Endometrial microvascular endothelial cells (primary cell): ENCODE data around the gene CHRNB2. TPM values are rescaled to one million over a fixed set of nuclear protein-coding genes. Genes with fewer than 3 reads are reported as not detected.
"Not testable (repeated sequence)": the region's sequence is repeated elsewhere in the genome, so short reads cannot be mapped to it uniquely, and the experiment has no call there.

Experiments used
- in situ Hi-C: cut with HindIII; loops from 2 replicates; pipeline ENCODE4 v1.10.0; 2017; ENCODE audit warnings: low sequenced_read_pairs, low pct_unique_long_range_greater_than_20kb; ENCODE audit errors: inconsistent ontology term
- total RNA-seq: library from RNA; depleted of rRNA; stranded (reverse); fragments of >200 nt; gene quantifications from one replicate; pipeline ENCODE4 v1.2.3, GENCODE V29; 2015; ENCODE audit errors: inconsistent ontology term

Gene CHRNB2
- total RNA-seq, result not detected

- in situ Hi-C loops, result no loop called here
Observed at GRCh38 chr1:154567386-154568156, at the start of gene CHRNB2. Gene CHRNB2, plus strand, starts transcription at chr1:154567778. Its CDS starts 267 bp downstream, at chr1:154568045.

- in situ Hi-C loops, result no loop called here
Observed at GRCh38 chr1:154519591-154519991, 48.0 kb upstream of the CHRNB2 start.

DNA sequence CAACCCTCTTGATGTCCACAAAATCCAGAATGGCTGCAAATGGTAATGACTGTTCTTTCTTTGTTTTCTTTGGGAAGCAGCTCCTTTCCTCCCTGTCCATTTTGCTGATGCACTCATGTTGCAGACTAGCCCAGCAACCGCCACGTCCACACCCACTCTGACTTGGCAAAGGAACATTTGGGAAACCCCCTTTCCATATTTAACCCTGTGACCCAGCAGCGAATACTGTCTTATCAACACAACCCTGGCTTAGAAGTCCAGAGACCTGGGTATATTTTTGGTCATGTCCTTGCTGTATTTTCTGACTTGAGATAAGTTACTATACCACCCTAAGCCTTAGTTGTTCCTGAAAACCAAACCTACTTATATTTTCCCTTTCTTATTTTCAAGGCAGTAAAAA lies 47.2 kb upstream of the CHRNB2 start:
- in situ Hi-C loops, result no loop called here

- in situ Hi-C loops, result no loop called here
Observed at GRCh38 chr1:154521695-154522094, 45.9 kb upstream of the CHRNB2 start.

- in situ Hi-C loops, result no loop called here
Observed at GRCh38 chr1:154524881-154525280, 42.7 kb upstream of the CHRNB2 start.

DNA sequence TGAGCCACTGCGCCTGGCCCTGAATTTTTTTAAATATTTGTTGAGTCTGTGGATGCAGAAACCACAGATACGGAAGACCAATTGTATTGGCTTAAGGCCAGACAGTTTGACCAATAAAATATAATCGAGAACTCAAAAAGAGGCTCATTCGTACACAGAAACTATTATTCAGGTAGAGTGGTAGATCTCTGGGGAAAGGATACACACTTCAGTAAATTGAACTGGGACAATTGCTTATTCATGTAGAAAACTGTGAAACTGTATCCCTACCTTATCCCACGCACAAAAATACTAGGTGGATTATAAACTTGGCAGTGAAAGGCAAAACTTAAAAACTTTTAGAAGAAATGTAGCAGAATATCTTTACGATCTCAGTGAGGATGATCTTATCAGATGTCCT lies 40.4 kb upstream of the CHRNB2 start:
- in situ Hi-C loops, result no loop called here

DNA sequence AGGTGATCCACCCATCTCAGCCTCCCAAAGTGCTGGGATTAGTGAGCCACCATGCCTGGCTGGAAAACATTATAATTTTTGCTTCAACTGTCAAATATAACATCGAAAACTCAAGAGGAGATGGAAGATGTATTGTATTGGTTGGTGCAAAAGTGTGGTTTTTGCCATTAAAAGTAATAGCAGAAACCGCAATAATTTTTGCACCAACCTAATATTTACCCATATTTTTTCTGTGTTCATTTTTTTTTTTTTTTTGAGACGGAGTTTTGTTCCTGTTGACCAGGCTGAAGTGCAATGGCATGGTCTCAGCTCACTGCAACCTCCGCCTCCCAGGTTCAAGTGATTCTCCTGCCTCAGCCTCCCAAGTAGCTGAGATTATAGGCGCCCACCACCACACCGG lies 38.3 kb upstream of the CHRNB2 start:
- in situ Hi-C loops, result no loop called here

- in situ Hi-C loops, result not testable (repeated sequence)
Observed at GRCh38 chr1:154531950-154532349, 35.6 kb upstream of the CHRNB2 start.

- in situ Hi-C loops, result no loop called here
Observed at GRCh38 chr1:154533952-154534844, 33.4 kb upstream of the CHRNB2 start.

DNA sequence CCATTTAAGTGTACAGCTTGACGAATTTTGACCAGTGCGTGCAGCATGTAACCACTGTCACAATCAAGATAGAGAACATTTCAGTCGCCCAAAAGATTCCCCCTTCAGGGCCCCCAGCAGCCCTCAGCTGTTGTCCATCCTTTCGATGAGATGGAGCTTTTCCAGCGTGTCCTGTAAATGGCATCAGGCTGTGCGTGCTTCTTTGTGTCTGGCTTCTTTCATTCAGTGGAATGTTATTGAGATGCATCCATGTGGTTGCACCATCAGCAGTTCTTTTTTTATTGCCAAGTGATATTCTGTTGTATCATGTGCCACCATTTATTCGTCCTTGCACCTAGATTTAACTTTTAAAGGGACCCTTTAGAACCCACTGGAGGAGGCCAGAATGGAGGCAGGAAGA lies 31.0 kb upstream of the CHRNB2 start:
- in situ Hi-C loops, result no loop called here

GRCh38 chr1:154539486-154540483 lies 27.8 kb upstream of the CHRNB2 start:
- in situ Hi-C loops, result no loop called here

DNA sequence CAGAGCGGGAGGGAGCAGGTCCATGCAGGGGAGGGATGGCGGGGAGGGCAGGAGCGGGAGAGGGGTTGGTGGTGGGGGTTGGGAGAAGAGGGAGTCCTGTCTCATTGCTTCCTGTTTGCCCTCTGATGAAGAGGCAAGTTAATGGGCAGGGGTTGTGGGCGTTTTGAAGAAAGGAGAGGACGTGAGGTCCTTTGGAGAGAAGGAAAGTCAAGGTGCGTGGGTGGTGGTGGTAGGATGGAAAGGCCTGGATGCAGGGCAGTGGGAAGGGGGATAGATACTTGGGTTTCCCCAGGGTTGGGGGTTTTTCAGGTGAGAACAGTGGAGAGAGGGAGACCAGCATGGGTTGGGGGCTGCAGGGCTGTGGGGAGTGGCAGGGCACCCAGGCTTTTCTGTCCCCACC lies 26.3 kb upstream of the CHRNB2 start:
- in situ Hi-C loops, result no loop called here

GRCh38 chr1:154546264-154547063 lies 21.1 kb upstream of the CHRNB2 start:
- in situ Hi-C loops, result no loop called here

DNA sequence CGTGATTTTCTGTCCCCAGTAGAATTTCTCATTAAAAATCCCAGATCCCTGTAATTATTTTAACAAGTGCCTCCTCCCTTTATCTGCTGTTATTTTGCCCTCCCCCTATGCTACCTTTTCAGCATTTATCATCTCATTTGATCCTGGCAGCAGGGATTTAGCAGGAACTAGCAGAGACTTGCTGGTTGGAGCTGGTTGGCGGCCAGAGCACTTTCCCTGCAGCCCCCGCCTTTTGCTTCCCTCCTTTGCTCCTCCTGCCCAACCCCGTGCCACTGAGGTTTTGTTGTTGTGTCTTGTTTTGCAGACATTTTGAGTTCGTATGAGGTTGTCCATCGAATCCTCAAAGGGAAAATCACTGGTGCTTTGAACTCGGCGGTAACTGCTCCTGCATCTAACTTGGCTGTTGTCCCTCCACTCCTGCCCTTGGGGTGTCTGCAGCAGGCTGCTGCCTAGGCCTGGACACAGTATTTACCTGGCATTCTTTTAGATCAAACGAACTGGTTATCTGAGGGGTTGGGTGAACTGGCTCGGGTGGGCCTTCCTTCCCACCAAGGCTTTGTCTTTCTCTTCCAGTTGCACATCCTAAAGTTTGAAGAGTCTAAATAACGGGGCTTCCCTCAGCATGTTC lies 20.4 kb upstream of the CHRNB2 start:
- in situ Hi-C loops, result no loop called here

GRCh38 chr1:154548028-154548427 lies 19.6 kb upstream of the CHRNB2 start:
- in situ Hi-C loops, result no loop called here

- in situ Hi-C loops, result no loop called here
Observed at GRCh38 chr1:154549202-154549770, 18.3 kb upstream of the CHRNB2 start.

DNA sequence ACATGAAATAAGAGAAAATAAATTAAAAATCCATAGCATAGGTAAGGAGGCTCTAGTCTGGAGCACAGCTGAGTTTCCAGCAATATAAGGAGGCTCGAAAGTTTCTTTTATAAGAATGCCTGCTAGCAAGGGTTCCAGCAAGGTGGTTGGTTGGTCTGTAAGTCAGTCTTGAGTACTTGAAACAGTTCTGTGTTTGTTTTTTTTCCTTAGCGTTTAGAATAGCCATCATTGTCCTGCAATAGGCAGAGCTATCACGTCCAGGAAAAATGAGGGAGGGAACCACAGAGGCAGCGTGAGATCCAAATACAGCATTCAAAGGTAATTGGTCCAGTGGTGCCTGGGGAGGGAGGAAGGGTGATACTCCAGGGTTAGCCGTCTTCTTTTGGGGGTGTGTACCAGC lies 17.5 kb upstream of the CHRNB2 start:
- in situ Hi-C loops, result no loop called here
